VCaP (cell line): Measurements from ENCODE around the gene TSPAN18.

Source experiments
- H3K27ac ChIP-seq: fragments of 450-650 bp; 2 replicates; pipeline ENCODE4 v1.5.1; 2017
- TF ChIP-seq, protein P1 (sequence below): fragments of 450-650 bp; conservative IDR thresholded peaks from 2 replicates; pipeline ENCODE4 v1.5.1; 2017; ENCODE audit warnings: mild to moderate bottlenecking, moderate library complexity

TSPAN18 gene

DNA sequence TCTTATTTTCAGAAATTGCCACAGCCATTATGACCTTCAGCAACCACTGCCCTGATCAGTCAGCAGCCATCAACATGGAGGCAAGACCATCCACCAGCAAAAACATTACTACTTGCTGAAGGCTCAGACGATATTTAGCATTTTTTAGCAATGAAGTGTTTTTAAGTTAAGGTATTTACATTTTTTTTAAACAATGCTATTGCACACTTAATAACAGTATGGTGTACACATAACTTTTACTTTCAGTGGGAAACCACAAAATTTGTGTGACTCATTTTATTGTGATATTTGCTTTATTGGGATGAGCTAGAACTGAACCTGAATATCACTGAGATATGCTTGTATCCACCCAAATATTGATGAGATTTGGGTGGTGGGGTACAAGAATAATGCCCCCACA is 110.9 kb downstream of the TSPAN18 start:
- H3K27ac ChIP-seq: no peak overlapping the region
- TF ChIP-seq, protein P1, sequence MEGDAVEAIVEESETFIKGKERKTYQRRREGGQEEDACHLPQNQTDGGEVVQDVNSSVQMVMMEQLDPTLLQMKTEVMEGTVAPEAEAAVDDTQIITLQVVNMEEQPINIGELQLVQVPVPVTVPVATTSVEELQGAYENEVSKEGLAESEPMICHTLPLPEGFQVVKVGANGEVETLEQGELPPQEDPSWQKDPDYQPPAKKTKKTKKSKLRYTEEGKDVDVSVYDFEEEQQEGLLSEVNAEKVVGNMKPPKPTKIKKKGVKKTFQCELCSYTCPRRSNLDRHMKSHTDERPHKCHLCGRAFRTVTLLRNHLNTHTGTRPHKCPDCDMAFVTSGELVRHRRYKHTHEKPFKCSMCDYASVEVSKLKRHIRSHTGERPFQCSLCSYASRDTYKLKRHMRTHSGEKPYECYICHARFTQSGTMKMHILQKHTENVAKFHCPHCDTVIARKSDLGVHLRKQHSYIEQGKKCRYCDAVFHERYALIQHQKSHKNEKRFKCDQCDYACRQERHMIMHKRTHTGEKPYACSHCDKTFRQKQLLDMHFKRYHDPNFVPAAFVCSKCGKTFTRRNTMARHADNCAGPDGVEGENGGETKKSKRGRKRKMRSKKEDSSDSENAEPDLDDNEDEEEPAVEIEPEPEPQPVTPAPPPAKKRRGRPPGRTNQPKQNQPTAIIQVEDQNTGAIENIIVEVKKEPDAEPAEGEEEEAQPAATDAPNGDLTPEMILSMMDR: no peak

DNA sequence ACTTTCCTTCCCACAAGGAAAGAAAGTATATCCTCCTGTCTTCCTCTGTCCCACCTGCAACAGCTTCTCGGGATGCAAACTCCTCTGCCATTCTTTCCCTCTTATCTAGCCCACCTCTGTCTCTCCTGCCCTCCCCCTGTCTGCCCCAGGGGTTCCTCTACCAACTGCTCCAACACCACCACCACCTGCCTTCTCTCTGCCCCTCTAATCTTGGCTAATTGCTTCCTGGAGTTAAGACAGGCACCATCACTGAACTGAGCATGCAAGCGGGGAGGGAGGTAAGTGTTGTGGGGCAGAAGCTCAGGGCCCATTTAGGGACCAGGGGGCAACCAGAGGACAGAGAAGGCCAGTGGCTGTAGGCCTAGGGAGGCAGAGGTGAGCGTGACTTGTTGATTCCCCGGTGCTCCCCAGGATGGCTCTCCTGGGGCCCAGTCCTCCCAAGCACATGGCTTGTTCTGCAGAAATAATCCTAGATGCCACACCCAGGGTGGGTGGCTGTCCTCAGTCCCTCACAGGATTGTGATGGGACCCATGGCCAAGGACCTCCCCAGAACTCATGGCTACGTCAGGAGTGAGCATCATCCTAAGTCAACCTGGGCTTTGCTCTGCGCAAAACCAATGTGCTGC is 112.8 kb downstream of the TSPAN18 start:
- TF ChIP-seq, protein P1: no peak
- no peak overlapping the region for H3K27ac ChIP-seq

DNA sequence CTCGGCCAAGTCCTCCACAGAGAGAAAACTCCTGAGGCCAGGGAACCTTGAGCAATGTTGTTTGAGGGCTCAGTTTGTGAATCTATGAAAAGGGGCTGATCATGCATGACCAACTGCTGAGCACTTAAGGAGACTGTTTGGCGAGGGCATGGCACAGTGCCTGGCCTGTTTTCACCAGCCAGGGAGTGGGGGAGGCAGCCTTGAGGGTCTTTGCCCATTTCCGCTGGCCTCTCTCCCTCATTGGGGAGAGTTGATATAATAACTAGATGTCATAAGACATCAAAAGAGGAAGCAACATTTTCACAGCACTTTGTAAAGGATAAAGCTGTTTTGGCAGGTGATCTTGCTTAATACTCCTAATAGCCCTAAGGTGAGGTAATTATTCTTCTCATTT is 113.3 kb downstream of the TSPAN18 start:
- TF ChIP-seq, protein P1: no peak
- no peak overlapping the region for H3K27ac ChIP-seq

DNA sequence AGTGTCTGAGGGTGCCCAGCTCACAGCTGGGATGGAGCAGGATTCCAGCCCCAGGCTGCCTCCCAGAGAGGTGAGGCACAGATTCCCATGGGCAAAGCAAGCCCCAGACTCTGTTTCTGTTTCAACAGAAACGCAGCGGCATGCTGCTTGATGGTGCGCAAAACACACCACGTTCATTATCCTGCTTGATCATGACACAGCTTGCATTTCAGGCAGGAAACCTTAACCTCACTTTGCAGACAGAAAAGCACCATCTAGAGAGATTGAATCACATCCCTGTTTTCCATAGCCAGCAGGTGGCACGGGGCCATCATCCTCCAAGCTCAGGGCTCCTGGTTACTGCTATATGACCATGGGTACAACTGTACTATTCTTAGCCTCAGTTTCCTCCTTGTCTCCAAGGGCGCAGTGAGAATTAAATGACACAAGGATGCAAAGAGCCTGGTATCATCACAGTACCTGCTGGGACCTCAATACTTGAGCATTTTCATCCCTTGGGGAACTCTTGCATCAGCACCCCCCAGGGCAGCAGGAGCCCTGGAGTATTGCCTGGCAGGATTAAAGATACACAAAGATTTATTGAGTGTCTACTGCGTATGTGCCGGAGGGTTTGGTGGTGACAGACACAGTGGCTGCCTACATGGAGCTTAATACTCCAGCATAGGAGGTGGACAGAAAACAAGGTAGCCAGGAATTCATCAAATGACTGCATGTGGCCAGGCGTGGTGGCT is 113.9 kb downstream of the TSPAN18 start:
- TF ChIP-seq, protein P1: no peak
- no peak overlapping the region for H3K27ac ChIP-seq

DNA sequence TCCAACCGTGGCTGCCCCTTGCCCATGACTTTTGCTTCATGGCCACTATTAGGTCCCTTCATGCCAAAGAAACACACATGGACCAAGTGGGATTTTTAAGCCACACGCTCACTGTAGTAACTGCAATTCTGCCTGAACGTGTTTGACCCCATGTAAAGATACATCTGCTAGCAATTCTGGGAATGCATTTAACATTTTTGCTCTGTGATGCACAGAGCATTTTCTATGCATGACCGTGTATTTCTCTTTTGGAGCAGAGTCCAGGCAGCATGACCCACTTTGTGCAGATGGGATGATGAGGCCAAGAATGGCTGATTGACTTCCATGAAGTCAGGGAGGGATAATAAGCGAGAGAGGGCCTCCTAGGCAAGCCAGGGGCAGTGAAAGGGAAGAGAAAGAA is 115.5 kb downstream of the TSPAN18 start:
- no peak overlapping the region for H3K27ac ChIP-seq
- TF ChIP-seq, protein P1: no peak

DNA sequence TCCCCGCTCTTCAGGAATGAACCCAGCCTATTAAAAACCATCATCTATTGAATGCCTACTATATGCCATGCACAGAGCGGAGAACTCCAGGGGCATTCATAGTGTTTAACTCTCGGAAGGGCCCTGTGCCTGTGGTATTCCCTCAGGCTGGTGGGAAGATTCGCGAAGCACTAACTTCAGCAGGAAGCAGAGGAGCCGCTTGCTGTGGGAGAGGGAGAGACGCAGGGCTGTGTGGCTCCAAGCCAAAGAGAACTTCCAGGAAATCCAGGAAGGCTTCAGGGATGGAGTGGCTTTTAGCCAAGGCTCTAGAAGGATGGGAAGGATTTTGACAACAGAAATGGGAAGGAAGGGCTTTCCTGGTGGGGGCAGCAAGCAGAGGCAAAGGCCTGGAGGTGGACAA is 120.1 kb downstream of the TSPAN18 start:
- no peak overlapping the region for H3K27ac ChIP-seq
- TF ChIP-seq, protein P1: no peak

DNA sequence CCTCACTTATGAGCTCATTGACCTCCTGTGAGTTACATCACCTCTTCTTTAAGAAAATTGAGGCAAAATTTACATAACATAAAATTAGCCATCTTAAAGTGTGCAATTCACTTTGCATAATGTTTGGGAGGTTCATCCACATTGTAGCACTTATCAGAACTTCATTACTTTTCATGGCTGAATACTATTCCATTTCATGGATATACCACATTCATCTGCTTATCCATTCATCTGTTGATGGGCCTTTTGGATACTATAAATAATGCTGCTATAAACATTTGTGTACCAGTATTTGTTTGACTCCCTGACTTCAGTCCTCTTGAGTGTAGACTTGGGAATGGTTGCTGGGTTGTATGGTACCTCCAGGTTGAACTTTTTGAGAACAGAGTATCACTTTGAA is 120.6 kb downstream of the TSPAN18 start:
- H3K27ac ChIP-seq: no peak overlapping the region
- TF ChIP-seq, protein P1: no peak
